ENCODE data around the gene YIF1B. TPM values are rescaled to one million over a fixed set of nuclear protein-coding genes. Genes with fewer than 3 reads are reported as not detected.

YIF1B gene
- total RNA-seq, 1 experiment from 2014 or later, result 73.2 TPM

DNA sequence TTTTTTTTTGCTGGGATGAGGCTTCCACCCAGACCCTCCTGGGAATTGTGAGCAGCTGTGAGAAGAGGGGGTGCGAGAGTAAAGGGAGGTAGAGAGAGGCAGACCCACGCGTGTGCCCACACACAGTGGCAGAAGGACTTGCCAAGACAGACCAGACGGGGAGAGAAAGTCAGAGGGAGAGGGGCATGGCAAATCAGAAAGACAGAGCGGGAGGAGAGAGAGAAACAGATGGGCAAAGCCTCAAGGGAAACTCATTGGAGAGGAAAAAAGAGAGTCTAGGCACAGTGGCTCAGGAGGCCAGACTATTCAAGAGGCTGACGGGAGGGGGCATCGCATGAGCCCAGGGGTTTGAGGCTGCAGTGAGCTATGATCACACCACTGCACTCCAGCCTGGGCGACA is 36.9 kb upstream of the YIF1B start:
- Histone ChIP-seq H2BK15ac (ENCODE audit: low read depth, low read length) (no peak overlapping the region), H2AFZ (ENCODE audit: low read length) (no peak overlapping the region), H3K79me1 (ENCODE audit: insufficient read depth, low read depth, low read length, poor library complexity, severe bottlenecking) (no peaks in the 10 kb centered on the region), H4K91ac (ENCODE audit: insufficient read length, low read depth, low read length) (no peak overlapping the region), H3K18ac (ENCODE audit: insufficient read length, low read depth, low read length) (no peak overlapping the region), H3K23ac (ENCODE audit: insufficient read length, low read depth, low read length) (no peak overlapping the region), H3T11ph (ENCODE audit: low read length) (no peak overlapping the region), H3K27ac (ENCODE audit: insufficient read length, low read depth, low read length) (no peak overlapping the region), H2AK5ac (ENCODE audit: insufficient read length, low read length) (no peak overlapping the region), H2BK120ac (ENCODE audit: low read depth, low read length, poor library complexity, severe bottlenecking) (no peak overlapping the region), H3K9me3 (ENCODE audit: control insufficient read depth, low read depth, low read length) (no peaks in the 10 kb centered on the region), H3K4ac (ENCODE audit: low read depth, low read length) (no peak overlapping the region), H2BK20ac (ENCODE audit: low read depth, low read length, poor library complexity, severe bottlenecking) (no peak overlapping the region), H3K27me3 (ENCODE audit: insufficient read depth, low read length) (no peaks in the 10 kb centered on the region), H2BK12ac (ENCODE audit: insufficient read length, low read depth, low read length) (no peak overlapping the region), H3K79me2 (ENCODE audit: insufficient read depth, low read length) (no peaks in the 10 kb centered on the region), H3K4me1 (ENCODE audit: insufficient read depth, low read length) (no peaks in the 10 kb centered on the region), H2BK5ac (ENCODE audit: insufficient read length, low read length) (no peak overlapping the region), H4K20me1 (ENCODE audit: control insufficient read depth, insufficient read depth, insufficient read length) (no peaks in the 10 kb centered on the region), H3K9ac (ENCODE audit: extremely low read depth, insufficient read length, low read length) (no peak overlapping the region), H4K8ac (replicated peaks; ENCODE audit: insufficient read length, low read depth, low read length) (no peak overlapping the region), H3K56ac (ENCODE audit: insufficient read length, low read depth, low read length) (no peak overlapping the region), H3K14ac (ENCODE audit: insufficient read depth, low read length) (no peak overlapping the region), H3K23me2 (ENCODE audit: insufficient read length, low read depth, low read length, poor library complexity, severe bottlenecking) (no peaks in the 10 kb centered on the region), H4K5ac (ENCODE audit: insufficient read length, low read depth, low read length) (no peak overlapping the region), H3K4me2 (ENCODE audit: insufficient read depth, insufficient read length, low read length) (no peak overlapping the region)
- TF ChIP-seq, protein P1, sequence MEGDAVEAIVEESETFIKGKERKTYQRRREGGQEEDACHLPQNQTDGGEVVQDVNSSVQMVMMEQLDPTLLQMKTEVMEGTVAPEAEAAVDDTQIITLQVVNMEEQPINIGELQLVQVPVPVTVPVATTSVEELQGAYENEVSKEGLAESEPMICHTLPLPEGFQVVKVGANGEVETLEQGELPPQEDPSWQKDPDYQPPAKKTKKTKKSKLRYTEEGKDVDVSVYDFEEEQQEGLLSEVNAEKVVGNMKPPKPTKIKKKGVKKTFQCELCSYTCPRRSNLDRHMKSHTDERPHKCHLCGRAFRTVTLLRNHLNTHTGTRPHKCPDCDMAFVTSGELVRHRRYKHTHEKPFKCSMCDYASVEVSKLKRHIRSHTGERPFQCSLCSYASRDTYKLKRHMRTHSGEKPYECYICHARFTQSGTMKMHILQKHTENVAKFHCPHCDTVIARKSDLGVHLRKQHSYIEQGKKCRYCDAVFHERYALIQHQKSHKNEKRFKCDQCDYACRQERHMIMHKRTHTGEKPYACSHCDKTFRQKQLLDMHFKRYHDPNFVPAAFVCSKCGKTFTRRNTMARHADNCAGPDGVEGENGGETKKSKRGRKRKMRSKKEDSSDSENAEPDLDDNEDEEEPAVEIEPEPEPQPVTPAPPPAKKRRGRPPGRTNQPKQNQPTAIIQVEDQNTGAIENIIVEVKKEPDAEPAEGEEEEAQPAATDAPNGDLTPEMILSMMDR (conservative IDR thresholded peaks at IDR 0.05), result no peak
- Mint-ChIP-seq H3K36me3 (ENCODE audit: insufficient read depth in 1 of 3, low read depth in 3 of 3) (no peaks in the 10 kb centered on the region), H3K27ac (peak overlapping the region in 1 of 3 experiments; percentile 19; a peak in 1 of 7 replicates), H3K27me3 (ENCODE audit: low read depth) (peaks cover 40% of the 10 kb centered on the region), H3K4me1 (peaks cover 0 to 5% of the 10 kb centered on the region in 2 experiments; a peak in 1 of 4 replicates), H3K9me3 (no peaks in the 10 kb centered on the region), H3K4me3 (no peak overlapping the region)
- DNase-seq, result no peak
- no CpG with 5 or more reads among the region's 8 CpGs for WGBS (ENCODE audit: extremely low coverage, insufficient read length, low lambda C conversion rate)
